NCI-H345 treated with DMSO at 0.1 percent for 48 hours (cell line): Measurements from ENCODE around the gene GPRC5C.
"Not testable (repeated sequence)": the region's sequence is repeated elsewhere in the genome, so short reads cannot be mapped to it uniquely, and the experiment has no call there.

ENCODE experiments used
- DNase-seq: peaks from one replicate; lab custom pipeline; 2025; ENCODE audit not compliant: unreplicated experiment; lab: John Stamatoyannopoulos, UW

GPRC5C gene

GRCh38 chr17:74404789-74405188 is 27.1 kb upstream of the GPRC5C start:
- DNase-seq, result no peak

GRCh38 chr17:74405311-74405710 is 26.6 kb upstream of the GPRC5C start:
- DNase-seq, result not testable (repeated sequence)

GRCh38 chr17:74407384-74407783 is 24.5 kb upstream of the GPRC5C start:
- no peak for DNase-seq

- DNase-seq, result no peak
These were observed 23.6 kb upstream of the GPRC5C start for GRCh38 chr17:74408262-74408661.

GRCh38 chr17:74408815-74409214 is 23.1 kb upstream of the GPRC5C start:
- peak; percentile 78 for DNase-seq

- DNase-seq, result no peak
These were observed 21.9 kb upstream of the GPRC5C start for GRCh38 chr17:74410001-74410443.

GRCh38 chr17:74412581-74412980 is 19.3 kb upstream of the GPRC5C start:
- DNase-seq, result no peak

- DNase-seq, result no peak
These were observed 18.4 kb upstream of the GPRC5C start for GRCh38 chr17:74413491-74413890.

GRCh38 chr17:74414510-74414909 is 17.4 kb upstream of the GPRC5C start:
- DNase-seq, result no peak

GRCh38 chr17:74415608-74416396 is 16.1 kb upstream of the GPRC5C start:
- no peak for DNase-seq

- no peak for DNase-seq
These were observed 14.5 kb upstream of the GPRC5C start for GRCh38 chr17:74417178-74418045.

GRCh38 chr17:74419928-74420411 is 11.9 kb upstream of the GPRC5C start:
- DNase-seq, result no peak

- DNase-seq, result no peak
These were observed 7.8 kb upstream of the GPRC5C start for GRCh38 chr17:74424117-74424516.

GRCh38 chr17:74424657-74425056 is 7.2 kb upstream of the GPRC5C start:
- no peak for DNase-seq

GRCh38 chr17:74426551-74427047 is 5.3 kb upstream of the GPRC5C start:
- no peak for DNase-seq

GRCh38 chr17:74427048-74427762 is 4.7 kb upstream of the GPRC5C start:
- no peak for DNase-seq

GRCh38 chr17:74427763-74428153 is 4.1 kb upstream of the GPRC5C start:
- no peak for DNase-seq

- no peak for DNase-seq
These were observed 2.1 kb upstream of the GPRC5C start for GRCh38 chr17:74429604-74430384.

- DNase-seq, result no peak
These were observed 1.5 kb upstream of the GPRC5C start for GRCh38 chr17:74430385-74430705.
